Breast epithelium (tissue), 3 donors: Measurements from ENCODE around the gene MAFG.

Experiments
- POLR2A ChIP-seq: fragments of 450-650 bp; IDR thresholded peaks from one replicate; pipeline ENCODE4 v1.6.1; 2016; ENCODE audit warnings: antibody characterized with exemption, mild to moderate bottlenecking, moderate library complexity
- POLR2AphosphoS5 ChIP-seq, 3 donors: sonication (generic); formaldehyde crosslinking; IDR thresholded peaks; one replicate each; pipeline ENCODE4 v1.6.1; 2017; ENCODE audit warnings: antibody characterized with exemption in 3 of 3
- TF ChIP-seq, protein P1 (sequence below), 3 donors: fragments of 450-650 bp; IDR thresholded peaks; one replicate each; pipeline ENCODE4 v1.5.1; 2016 to 2017; ENCODE audit warnings: antibody characterized with exemption in 3 of 3, mild to moderate bottlenecking in 3 of 3, moderate library complexity in 3 of 3

- TF ChIP-seq, protein P1, sequence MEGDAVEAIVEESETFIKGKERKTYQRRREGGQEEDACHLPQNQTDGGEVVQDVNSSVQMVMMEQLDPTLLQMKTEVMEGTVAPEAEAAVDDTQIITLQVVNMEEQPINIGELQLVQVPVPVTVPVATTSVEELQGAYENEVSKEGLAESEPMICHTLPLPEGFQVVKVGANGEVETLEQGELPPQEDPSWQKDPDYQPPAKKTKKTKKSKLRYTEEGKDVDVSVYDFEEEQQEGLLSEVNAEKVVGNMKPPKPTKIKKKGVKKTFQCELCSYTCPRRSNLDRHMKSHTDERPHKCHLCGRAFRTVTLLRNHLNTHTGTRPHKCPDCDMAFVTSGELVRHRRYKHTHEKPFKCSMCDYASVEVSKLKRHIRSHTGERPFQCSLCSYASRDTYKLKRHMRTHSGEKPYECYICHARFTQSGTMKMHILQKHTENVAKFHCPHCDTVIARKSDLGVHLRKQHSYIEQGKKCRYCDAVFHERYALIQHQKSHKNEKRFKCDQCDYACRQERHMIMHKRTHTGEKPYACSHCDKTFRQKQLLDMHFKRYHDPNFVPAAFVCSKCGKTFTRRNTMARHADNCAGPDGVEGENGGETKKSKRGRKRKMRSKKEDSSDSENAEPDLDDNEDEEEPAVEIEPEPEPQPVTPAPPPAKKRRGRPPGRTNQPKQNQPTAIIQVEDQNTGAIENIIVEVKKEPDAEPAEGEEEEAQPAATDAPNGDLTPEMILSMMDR (IDR thresholded peaks at IDR 0.05): no peak
- TF ChIP-seq POLR2AphosphoS5 (IDR thresholded peaks at IDR 0.05): no peak
- TF ChIP-seq POLR2A: no peak
These were observed 17.3 kb upstream of the MAFG start for GRCh38 chr17:81944858-81945257.
